Non-pigmented ciliary epithelial cell (primary cell): Measurements from ENCODE around the gene OR51V1.
"Not testable (repeated sequence)": the region's sequence is repeated elsewhere in the genome, so short reads cannot be mapped to it uniquely, and the experiment has no call there.

ENCODE experiments used
- DNase-seq: peaks from one replicate; pipeline ENCODE4 v3.0.0-alpha.2; 2010; ENCODE audit warnings: low read depth

OR51V1 gene

DNA sequence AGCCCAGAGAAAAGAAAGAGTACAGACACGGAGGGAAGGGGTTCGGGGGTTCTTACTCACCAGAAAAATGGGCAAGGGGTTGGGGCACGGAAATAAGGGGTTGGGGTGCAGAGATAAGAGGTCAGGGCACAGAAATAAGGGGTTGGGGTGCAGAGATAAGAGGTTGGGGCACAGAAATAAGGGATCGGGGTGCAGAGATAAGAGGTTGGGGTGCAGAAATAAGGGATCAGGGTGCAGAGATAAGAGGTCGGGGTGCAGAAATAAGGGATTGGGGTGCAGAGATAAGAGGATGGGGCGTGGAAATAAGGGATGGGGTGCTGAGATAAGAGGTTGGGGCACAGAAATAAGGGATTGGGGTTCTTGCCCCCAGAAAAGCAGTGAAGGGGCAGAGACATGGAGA, 35.7 kb downstream of the OR51V1 start:
- not testable (repeated sequence) for DNase-seq

GRCh38 chr11:5161045-5161444, 39.4 kb downstream of the OR51V1 start:
- DNase-seq, result not testable (repeated sequence)

- not testable (repeated sequence) for DNase-seq
Observed at GRCh38 chr11:5160217-5160616, 40.3 kb downstream of the OR51V1 start.

DNA sequence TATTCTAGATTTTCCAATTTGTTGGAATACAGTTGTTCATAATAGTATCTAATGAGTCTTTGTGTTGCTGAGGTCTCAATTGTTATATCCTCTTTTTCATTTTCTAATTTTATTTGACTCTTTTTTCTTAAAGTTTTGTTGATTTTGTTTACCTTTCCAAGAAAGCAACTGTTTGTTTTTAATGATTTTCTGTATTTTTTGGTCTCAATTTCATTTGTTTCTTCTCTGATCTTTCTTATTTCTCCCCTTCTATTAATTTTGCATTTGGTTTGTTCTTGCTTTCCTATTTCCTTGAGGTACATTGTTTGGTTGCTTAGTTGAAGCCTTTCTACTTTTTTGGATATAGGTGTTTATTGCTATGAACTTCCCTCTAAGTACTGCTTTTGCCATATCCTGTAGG, 40.7 kb downstream of the OR51V1 start:
- DNase-seq, result no peak

- no peak for DNase-seq
Observed at GRCh38 chr11:5154657-5155056, 45.8 kb downstream of the OR51V1 start, which contains the start of gene OR52A1. OR52A1 (minus strand) TSS chr11:5154757; CDS start chr11:5152369, 2,388 bp downstream.

GRCh38 chr11:5153574-5154431, 46.7 kb downstream of the OR51V1 start:
- DNase-seq, result no peak

DNA sequence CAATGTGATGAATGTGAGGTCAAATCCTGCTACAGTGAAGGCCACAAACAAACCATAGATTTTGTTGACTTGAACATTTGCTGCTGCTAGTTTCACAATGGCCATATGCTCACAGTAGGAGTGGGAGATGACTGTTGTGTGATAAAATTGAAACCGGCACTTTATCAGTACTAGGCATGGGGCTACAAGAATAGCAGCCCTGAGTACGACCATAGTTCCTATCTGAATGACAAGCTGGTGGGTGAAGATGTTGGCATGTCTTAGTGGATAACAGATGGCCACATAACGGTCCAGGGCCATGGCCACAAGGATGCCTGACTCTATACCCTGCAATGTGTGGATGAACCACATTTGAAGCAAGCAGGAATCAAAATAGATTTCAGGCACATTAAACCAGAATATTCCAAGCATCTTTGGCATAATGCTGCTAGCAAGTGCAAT, 48.7 kb downstream of the OR51V1 start:
- no peak for DNase-seq
